ENCODE measurements around the gene C1QA. TPM values are rescaled to one million over a fixed set of nuclear protein-coding genes. Genes with fewer than 3 reads are reported as not detected.
"Not testable (repeated sequence)": the region's sequence is repeated elsewhere in the genome, so short reads cannot be mapped to it uniquely, and the experiment has no call there.

Gene C1QA
- total RNA-seq, 2 experiments from 2014 or later, result not detected

DNA sequence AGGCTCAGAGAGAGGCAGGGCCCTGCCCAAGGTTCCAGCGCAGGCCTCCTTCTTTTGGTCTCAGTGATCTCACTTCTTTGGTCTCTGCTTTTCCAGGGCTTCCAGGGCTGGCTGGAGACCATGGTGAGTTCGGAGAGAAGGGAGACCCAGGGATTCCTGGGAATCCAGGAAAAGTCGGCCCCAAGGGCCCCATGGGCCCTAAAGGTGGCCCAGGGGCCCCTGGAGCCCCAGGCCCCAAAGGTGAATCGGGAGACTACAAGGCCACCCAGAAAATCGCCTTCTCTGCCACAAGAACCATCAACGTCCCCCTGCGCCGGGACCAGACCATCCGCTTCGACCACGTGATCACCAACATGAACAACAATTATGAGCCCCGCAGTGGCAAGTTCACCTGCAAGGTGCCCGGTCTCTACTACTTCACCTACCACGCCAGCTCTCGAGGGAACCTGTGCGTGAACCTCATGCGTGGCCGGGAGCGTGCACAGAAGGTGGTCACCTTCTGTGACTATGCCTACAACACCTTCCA lies 24.4 kb downstream of the C1QA start:
- CTCF ChIA-PET, result no interaction called here
- no peak overlapping the region for H3K27ac Mint-ChIP-seq
- H3K4me1 Mint-ChIP-seq, result no peaks in the 10 kb centered on the region
- no peak overlapping the region for H3K4me3 Mint-ChIP-seq
- DNase-seq (no peak), ATAC-seq (no peak)
- H3K36me3 Mint-ChIP-seq, result no peaks in the 10 kb centered on the region
- no peaks in the 10 kb centered on the region for H3K9me3 Mint-ChIP-seq (ENCODE audit: low read depth)
- peaks cover 4% of the 10 kb centered on the region for H3K27me3 Mint-ChIP-seq

DNA sequence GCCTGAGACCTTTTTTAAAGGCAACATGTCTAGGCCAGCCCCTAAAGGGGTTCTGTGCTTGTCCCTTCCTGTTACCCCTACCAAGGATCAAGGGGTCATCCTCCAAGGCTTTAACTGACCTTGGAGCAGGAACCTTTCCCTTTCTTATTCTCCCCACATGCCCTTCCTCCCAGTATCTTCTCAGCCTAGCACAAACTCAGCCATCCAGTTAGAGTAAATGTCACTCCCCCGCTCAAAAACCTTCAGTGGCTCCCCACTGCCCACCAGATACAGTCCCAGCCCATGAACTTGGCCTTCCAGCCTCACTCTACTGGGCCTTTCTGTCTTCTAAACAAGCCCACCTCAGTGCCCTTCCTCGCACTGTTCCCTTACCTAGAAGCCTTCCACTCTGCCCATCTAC lies 25.5 kb downstream of the C1QA start:
- no peaks in the 10 kb centered on the region for H3K4me1 Mint-ChIP-seq
- H3K4me3 Mint-ChIP-seq, result no peak overlapping the region
- no peak for DNase-seq
- no peak for ATAC-seq
- H3K27me3 Mint-ChIP-seq, result no peaks in the 10 kb centered on the region
- H3K27ac Mint-ChIP-seq, result no peak overlapping the region
- no peaks in the 10 kb centered on the region for H3K9me3 Mint-ChIP-seq (ENCODE audit: low read depth)
- H3K36me3 Mint-ChIP-seq, result no peaks in the 10 kb centered on the region
- CTCF ChIA-PET, result no interaction called here

DNA sequence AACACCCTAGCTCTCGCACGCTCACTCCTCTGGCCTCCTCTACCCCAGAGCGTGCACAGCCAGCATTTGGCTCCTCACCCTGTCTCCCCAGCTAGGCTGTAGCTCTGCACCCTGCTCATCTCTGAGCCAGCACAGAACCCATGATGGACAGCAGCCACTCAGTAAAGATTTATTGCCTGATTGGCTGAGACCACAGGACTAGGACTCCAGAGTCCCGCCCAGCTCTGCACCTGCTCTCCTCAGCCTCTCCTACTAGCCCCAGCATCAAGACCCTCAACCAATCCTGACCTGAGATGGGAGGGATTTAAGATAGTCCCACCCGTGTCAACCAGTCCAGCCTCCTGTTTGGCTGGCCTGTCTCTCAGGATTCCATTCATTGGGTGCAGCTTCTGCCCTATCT lies 25.9 kb downstream of the C1QA start:
- CTCF ChIA-PET, result no interaction called here
- no peak for DNase-seq
- H3K4me3 Mint-ChIP-seq, result no peak overlapping the region
- no peaks in the 10 kb centered on the region for H3K9me3 Mint-ChIP-seq (ENCODE audit: low read depth)
- H3K27me3 Mint-ChIP-seq, result peaks cover 3% of the 10 kb centered on the region
- H3K4me1 Mint-ChIP-seq, result no peaks in the 10 kb centered on the region
- H3K27ac Mint-ChIP-seq, result no peak overlapping the region
- no peak for ATAC-seq
- no peaks in the 10 kb centered on the region for H3K36me3 Mint-ChIP-seq

DNA sequence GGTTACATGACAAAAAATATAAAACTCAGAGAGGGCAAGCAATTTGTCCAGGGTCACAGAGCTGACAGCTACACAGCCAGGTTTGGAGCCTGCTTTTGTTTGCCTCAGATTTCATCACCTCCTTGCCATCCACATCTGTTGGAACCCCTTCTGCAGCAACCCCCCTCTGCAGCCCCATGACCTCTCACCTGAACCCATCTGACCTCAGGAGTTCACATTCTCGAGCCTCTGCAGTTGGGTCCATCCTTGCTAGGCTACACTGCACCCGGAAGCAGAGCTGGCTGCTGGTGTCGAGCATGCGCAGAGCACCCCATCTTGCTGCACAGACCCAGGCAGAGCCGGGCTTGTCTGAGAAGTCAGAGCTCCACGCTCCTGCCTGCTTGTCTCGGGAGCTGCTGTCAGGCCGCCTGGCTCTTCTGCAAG lies 26.6 kb downstream of the C1QA start:
- peaks cover 5% of the 10 kb centered on the region for H3K27me3 Mint-ChIP-seq
- ATAC-seq, result no peak
- CTCF ChIA-PET, result no interaction called here
- H3K4me3 Mint-ChIP-seq, result no peak overlapping the region
- no peaks in the 10 kb centered on the region for H3K36me3 Mint-ChIP-seq
- H3K4me1 Mint-ChIP-seq, result no peaks in the 10 kb centered on the region
- no peak overlapping the region for H3K27ac Mint-ChIP-seq
- H3K9me3 Mint-ChIP-seq (ENCODE audit: low read depth), result no peaks in the 10 kb centered on the region
- no peak for DNase-seq

DNA sequence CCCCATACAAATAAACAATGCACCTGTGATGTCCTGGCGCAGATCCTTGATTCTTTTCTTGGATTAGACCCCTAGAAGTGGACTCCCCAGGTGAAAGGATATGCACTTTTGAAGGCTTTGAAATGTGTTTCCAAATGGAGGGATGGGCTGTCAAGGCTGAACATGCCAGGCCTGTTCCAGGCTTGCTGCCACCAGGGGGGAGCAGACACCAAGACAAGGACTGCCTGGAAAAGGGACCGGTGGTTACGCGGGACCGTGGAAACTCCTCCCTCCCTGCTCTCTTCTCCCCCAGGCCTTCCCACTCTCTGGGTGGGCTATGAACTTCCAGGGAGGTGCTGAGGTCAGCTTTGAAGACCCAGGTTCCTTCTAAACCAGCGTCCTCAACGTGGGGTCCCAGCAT lies 29.3 kb downstream of the C1QA start:
- Mint-ChIP-seq H3K27ac (no peak overlapping the region), H3K27me3 (peaks cover 17% of the 10 kb centered on the region), H3K4me1 (no peaks in the 10 kb centered on the region), H3K9me3 (ENCODE audit: low read depth) (no peaks in the 10 kb centered on the region), H3K36me3 (no peaks in the 10 kb centered on the region), H3K4me3 (no peak overlapping the region)
- ATAC-seq (no peak), DNase-seq (no peak)
- CTCF ChIA-PET, result interaction anchor here (0.9 kb wide), 1 partner anchor 30 kb away, joined by 3 read pairs; no protein-coding TSS in a partner anchor

DNA sequence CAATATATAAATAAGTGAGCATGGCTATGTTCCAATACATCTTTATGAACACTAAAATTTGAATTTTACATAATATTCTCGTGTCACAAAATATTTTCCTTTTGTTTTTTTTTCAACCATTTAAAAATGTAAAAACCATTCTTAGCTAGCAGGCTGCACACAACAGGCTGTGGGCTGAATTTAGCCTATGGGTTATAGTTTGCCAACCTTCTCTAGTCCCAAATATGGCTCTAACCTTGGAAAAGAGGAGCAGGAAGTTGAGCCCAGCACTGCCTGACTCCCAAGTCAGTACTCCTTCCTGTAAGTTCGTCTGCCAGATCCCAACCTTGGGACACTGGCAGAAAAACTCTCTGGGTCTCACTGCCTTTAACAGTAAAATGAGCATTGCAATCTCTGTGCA lies 30.0 kb downstream of the C1QA start:
- Mint-ChIP-seq H3K27ac (no peak overlapping the region), H3K27me3 (peaks cover 23% of the 10 kb centered on the region), H3K4me3 (no peak overlapping the region), H3K9me3 (ENCODE audit: low read depth) (no peaks in the 10 kb centered on the region), H3K4me1 (no peaks in the 10 kb centered on the region), H3K36me3 (no peaks in the 10 kb centered on the region)
- DNase-seq (no peak), ATAC-seq (no peak)
- CTCF ChIA-PET, result interaction anchor here (1.8 kb wide), 1 partner anchor 38 kb away, joined by 7 read pairs; no protein-coding TSS in a partner anchor

DNA sequence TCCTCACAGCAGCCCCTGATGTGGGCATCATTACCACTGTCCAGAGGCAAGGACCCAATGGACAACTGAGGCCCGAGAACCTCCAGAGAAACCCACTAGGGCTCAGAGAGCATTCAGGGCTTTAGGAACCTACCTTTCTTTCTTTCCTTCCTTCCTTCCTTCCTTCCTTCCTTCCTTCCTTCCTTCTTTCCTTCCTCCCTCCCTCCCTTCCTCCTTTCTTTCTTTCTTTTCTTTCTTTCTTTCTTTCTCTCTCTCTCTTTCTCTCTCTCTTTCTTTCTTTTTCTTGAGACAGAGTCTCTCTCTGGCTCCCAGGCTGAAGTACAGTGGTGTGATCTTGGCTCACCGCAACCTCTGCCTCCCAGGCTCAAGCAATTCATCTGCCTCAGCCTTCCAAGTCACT lies 32.4 kb downstream of the C1QA start:
- H3K27me3 Mint-ChIP-seq, result peaks cover 40% of the 10 kb centered on the region
- H3K4me1 Mint-ChIP-seq; H3K36me3 Mint-ChIP-seq; ATAC-seq; H3K27ac Mint-ChIP-seq; H3K9me3 Mint-ChIP-seq (ENCODE audit: low read depth); DNase-seq; H3K4me3 Mint-ChIP-seq; CTCF ChIA-PET: not testable (repeated sequence)

DNA sequence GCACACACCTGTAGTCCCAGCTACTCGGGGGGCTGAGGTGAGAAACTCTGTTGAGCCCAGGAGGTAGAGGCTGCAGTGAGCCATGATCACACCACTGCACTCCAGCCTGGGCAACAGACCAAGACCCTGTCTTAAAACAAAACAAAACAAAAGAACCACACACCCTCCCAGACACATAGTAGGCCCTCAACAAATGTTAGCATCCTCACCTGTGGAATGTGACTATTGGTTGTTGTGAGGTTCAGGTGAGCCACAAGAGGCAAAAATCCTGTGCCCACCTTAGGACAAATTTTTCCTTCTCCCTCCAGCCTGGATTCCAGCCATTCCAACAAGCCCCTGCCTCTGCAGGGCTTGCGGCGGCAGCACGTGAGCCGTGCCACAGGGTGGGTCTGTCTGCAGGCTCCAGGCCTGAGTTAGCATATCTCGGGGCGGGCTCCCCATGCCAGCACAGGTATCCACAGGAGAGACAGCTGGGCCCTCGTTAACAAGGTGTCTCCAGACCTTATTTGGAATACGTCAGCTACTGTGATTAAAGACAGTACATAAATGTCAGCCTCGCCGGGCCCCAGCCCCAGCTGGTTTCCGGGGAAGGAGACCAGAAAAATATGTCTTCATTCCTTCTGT lies 34.0 kb downstream of the C1QA start:
- CTCF ChIA-PET, result no interaction called here
- Mint-ChIP-seq H3K27ac (no peak overlapping the region), H3K36me3 (no peaks in the 10 kb centered on the region), H3K27me3 (peaks cover 53% of the 10 kb centered on the region), H3K9me3 (ENCODE audit: low read depth) (no peaks in the 10 kb centered on the region), H3K4me3 (no peak overlapping the region), H3K4me1 (no peaks in the 10 kb centered on the region)
- ATAC-seq, result no peak
- DNase-seq, result no peak

DNA sequence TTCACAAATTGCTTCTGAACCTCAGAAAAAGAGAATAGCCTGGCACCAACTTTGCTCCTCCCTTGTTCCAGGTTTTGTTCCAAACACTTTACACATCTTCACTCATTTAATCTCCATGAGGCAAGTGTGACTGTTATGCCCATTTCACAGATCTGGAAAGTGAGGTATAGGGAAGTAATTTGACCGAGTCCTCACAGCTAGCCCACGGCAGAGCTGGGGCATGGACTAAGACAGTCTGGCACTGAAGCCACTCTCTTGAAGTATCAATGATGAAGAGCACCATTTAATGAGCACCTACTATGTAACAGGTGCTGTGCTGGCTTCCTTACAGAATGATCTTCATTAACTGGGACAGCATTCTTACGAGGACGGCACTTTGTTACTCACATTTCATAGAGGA lies 35.6 kb downstream of the C1QA start:
- Mint-ChIP-seq H3K9me3 (ENCODE audit: low read depth) (no peaks in the 10 kb centered on the region), H3K36me3 (no peaks in the 10 kb centered on the region), H3K27ac (no peak overlapping the region), H3K4me3 (no peak overlapping the region), H3K4me1 (no peaks in the 10 kb centered on the region), H3K27me3 (peaks cover 55% of the 10 kb centered on the region)
- CTCF ChIA-PET, result no interaction called here
- ATAC-seq, result no peak
- DNase-seq, result no peak

DNA sequence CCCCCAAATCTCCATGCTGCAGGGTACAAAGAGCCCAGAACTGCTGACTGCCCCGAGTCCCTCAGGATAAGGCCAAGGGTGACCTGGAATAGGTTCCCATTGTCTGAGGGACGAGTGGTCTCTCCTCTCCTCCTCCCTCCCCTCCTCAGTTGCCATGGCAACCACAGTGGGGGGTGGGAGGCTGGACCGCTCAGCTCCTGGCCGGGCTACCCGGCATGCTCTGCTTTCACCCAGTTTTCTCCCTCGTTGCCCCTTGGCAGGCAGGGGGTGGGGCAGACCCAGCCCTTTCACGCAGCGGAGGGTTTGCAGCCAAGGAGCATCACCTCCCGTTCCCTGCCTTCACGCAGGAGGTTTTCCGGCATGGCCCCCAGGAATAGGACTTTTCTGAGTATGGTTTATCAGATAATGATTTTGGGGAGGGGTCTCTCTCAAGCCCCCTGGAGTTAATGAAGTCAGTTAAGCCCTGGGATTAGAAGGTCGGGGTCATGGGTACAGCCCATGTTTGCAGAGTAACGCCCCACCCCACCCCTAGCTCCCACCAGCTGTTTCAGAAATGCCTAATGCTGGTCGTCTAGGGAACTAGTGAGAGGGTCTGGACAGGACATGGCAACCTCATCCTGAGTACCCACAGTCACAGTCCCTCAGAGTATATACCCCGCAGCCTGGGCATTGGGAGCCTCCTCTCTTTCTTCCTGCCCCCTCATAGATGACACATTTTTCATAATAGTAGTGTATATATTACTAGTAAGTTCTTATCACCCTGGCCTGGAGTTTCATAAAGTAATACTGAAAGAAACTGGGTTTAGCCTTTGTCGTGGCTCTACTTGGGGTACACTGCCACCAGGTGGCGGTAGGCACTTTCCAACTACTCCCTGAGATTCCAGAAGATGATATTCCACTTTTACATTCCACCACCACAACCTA lies 37.3 kb downstream of the C1QA start:
- DNase-seq, result peak; percentile 45
- peak; percentile 54 for ATAC-seq
- H3K4me1 Mint-ChIP-seq, result no peaks in the 10 kb centered on the region
- CTCF ChIA-PET, result interaction anchor here (0.8 kb wide), 1 partner anchor 31 kb away, joined by 3 read pairs; no protein-coding TSS in a partner anchor
- peaks cover 49% of the 10 kb centered on the region for H3K27me3 Mint-ChIP-seq
- no peaks in the 10 kb centered on the region for H3K9me3 Mint-ChIP-seq (ENCODE audit: low read depth)
- H3K27ac Mint-ChIP-seq, result no peak overlapping the region
- no peaks in the 10 kb centered on the region for H3K36me3 Mint-ChIP-seq
- no peak overlapping the region for H3K4me3 Mint-ChIP-seq

DNA sequence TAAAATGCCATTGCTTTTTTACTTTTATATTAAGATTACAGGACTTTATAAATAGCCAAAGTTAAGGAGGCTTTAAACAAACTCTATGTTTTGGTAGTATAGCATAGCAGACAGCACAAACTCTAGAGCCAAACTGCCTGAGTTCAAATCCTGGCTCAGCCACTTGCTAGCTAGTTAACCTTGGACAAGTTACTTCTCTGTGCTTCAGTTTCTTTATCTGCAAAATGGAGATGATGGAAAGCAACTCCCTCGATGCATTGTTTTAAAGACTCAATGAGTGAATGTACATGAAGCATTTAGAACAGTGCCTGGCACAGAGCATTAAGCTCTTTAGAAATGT lies 38.0 kb downstream of the C1QA start:
- CTCF ChIA-PET, result interaction anchor here (0.8 kb wide), 1 partner anchor 30 kb away, joined by 3 read pairs; no protein-coding TSS in a partner anchor
- H3K4me3 Mint-ChIP-seq, result no peak overlapping the region
- H3K4me1 Mint-ChIP-seq, result no peaks in the 10 kb centered on the region
- ATAC-seq, result no peak
- H3K27ac Mint-ChIP-seq, result no peak overlapping the region
- no peaks in the 10 kb centered on the region for H3K36me3 Mint-ChIP-seq
- DNase-seq, result no peak
- H3K9me3 Mint-ChIP-seq (ENCODE audit: low read depth), result no peaks in the 10 kb centered on the region
- H3K27me3 Mint-ChIP-seq, result peaks cover 47% of the 10 kb centered on the region

DNA sequence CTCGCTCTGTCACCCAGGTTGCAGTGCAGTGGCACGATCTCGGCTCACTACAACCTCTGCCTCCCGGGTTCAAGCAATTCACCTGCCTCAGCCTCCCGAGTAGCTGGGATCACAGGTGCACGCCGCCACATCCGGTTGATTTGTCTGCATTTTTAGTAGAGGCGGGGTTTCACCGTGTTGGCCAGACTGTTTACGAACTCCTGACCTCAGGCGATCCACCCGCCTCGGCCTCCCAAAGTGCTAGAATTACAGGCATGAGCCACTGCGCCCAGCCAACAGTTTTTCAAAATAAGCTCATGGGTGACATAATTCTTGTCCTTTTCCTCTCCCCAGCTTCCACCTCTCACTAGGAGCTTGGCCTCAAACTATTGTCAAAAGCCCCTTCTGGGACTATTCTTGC lies 39.7 kb downstream of the C1QA start:
- H3K9me3 Mint-ChIP-seq (ENCODE audit: low read depth); ATAC-seq; H3K36me3 Mint-ChIP-seq; DNase-seq; H3K27ac Mint-ChIP-seq; H3K4me3 Mint-ChIP-seq; H3K4me1 Mint-ChIP-seq: not testable (repeated sequence)
- H3K27me3 Mint-ChIP-seq, result peaks cover 33% of the 10 kb centered on the region
- CTCF ChIA-PET, result interaction anchor here (0.6 kb wide), 1 partner anchor 47 kb away, joined by 3 read pairs; no protein-coding TSS in a partner anchor

DNA sequence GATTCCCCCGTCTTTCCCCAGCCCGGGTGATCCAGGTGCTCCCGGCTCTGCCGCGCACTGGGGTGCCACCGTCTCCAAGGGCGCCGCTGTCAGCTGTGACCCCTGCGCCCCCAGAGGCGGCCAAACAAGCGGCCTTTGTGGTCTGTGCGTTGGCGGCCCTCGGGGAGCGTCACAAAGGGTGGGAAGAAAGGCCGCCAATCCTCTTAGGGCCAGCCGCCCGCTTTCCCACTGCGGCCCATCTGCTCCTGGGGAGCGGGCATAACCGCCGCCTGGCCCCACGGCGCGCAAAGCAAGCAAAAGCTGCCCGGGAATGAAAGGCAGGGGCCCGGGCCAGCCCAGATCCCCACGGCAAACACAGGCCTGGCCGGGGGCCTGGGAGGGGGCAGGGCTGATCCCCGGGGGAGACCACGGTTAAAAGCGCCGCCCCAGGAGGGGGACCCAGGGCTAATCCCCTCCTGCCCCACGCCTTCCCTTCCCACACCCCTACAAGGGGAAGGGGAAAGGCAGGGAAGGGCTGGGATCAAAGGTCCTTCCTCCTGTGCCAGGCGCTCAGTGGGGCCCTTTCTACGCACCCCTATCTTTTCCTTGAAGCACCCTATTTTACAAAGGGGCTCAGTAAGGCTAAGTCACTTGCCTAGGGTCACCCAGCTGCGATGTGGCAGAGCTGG lies 40.6 kb downstream of the C1QA start:
- H3K27ac Mint-ChIP-seq, result no peak overlapping the region
- CTCF ChIA-PET, result no interaction called here
- no peak overlapping the region for H3K4me3 Mint-ChIP-seq
- no peaks in the 10 kb centered on the region for H3K36me3 Mint-ChIP-seq
- DNase-seq (no peak), ATAC-seq (no peak)
- peaks cover 26% of the 10 kb centered on the region for H3K27me3 Mint-ChIP-seq
- H3K4me1 Mint-ChIP-seq, result no peaks in the 10 kb centered on the region
- H3K9me3 Mint-ChIP-seq (ENCODE audit: low read depth), result no peaks in the 10 kb centered on the region

Data from activated CD8-positive, alpha-beta memory T cell treated with anti-CD3 and anti-CD28 coated beads, Interleukin-2, amount 10 ng/mL, durations not matched to agents 7 days and 5 days (primary cell).